CD4-positive, alpha-beta T cell (primary cell): Measurements from ENCODE around the gene NPTN. TPM values are rescaled to one million over a fixed set of nuclear protein-coding genes. Genes with fewer than 3 reads are reported as not detected.

Source experiments
- ATAC-seq: fragments of 200-7000 bp; cut with Tn5 transposase; one replicate; pipeline ENCODE4 v1.10.0; 2022; ENCODE audit warnings: mild to moderate bottlenecking; ENCODE audit not compliant: poor library complexity
- CTCF ChIA-PET: fragments of 350-600 bp; sonication (Branson Sonifier 250); formaldehyde crosslinking; loops from one replicate; lab custom pipeline; 2021; ENCODE audit warnings: antibody characterized with exemption, inconsistent platforms; lab: Charles Lee
- POLR2A ChIA-PET: fragments of 350-600 bp; sonication (Branson Sonifier 250); formaldehyde crosslinking; loops from one replicate; lab custom pipeline; 2021; ENCODE audit warnings: antibody characterized with exemption, inconsistent platforms; lab: Charles Lee
- DNase-seq, 14 experiments: peaks; one replicate each; pipeline ENCODE4 v3.0.0-alpha.2; 2013 to 2020; ENCODE audit warnings: mixed read lengths in 2 of 14
- H3K27ac ChIP-seq, 2 donors: one replicate each; pipeline versions ENCODE4 v1.5.1 to v1.7.0; 2013; ENCODE audit warnings: low read length in 2 of 2, low read depth in 1 of 2, mild to moderate bottlenecking in 1 of 2
- H3K27me3 ChIP-seq, 2 experiments: 1 replicate in 1 of 2; 2 replicates in 1 of 2; pipeline versions ENCODE4 v1.6.1 to v1.7.0; 2013; ENCODE audit warnings: low read length in 2 of 2, control low read depth in 1 of 2, mild to moderate bottlenecking in 1 of 2, moderate library complexity in 1 of 2; ENCODE audit not compliant: insufficient read depth in 2 of 2, control insufficient read depth in 1 of 2
- H3K36me3 ChIP-seq: one replicate; pipeline ENCODE4 v1.6.1; 2013; ENCODE audit warnings: low read length, control low read depth; ENCODE audit not compliant: insufficient read depth
- H3K4me1 ChIP-seq: one replicate; pipeline ENCODE4 v1.6.1; 2013; ENCODE audit warnings: low read length, control low read depth; ENCODE audit not compliant: insufficient read depth
- H3K4me3 ChIP-seq: one replicate; pipeline ENCODE4 v1.5.1; 2013; ENCODE audit warnings: mild to moderate bottlenecking, low read length, moderate library complexity
- H3K9me3 ChIP-seq, 2 experiments: 1 replicate in 1 of 2; 2 replicates in 1 of 2; pipeline versions ENCODE4 v1.6.1 to v1.7.0; 2013; ENCODE audit warnings: low read length in 2 of 2, mild to moderate bottlenecking in 2 of 2, control low read depth in 1 of 2, moderate library complexity in 1 of 2; ENCODE audit not compliant: control insufficient read depth in 1 of 2, insufficient read depth in 1 of 2
- H3K27ac Mint-ChIP-seq: one replicate; pipeline ENCODE4 v1.8.0; 2020; ENCODE audit warnings: mixed read lengths
- H3K27me3 Mint-ChIP-seq: one replicate; pipeline ENCODE4 v1.8.0; 2021; ENCODE audit warnings: mixed read lengths
- H3K36me3 Mint-ChIP-seq: one replicate; pipeline ENCODE4 v1.8.0; 2021; ENCODE audit warnings: low read depth, mixed read lengths
- H3K4me1 Mint-ChIP-seq: one replicate; pipeline ENCODE4 v1.8.0; 2021; ENCODE audit warnings: low read depth, mixed read lengths
- H3K4me3 Mint-ChIP-seq: one replicate; pipeline ENCODE4 v1.8.0; 2020; ENCODE audit warnings: mild to moderate bottlenecking, mixed read lengths
- H3K9me3 Mint-ChIP-seq: one replicate; pipeline ENCODE4 v1.8.0; 2020; ENCODE audit warnings: mixed read lengths
- CTCF ChIP-seq: fragments of 200-600 bp; IDR thresholded peaks from one replicate; pipeline ENCODE4 v1.8.0; 2022; ENCODE audit warnings: antibody characterized with exemption, mild to moderate bottlenecking
- intact Hi-C, 2 experiments: fragments of 100-400 bp; cut with DNase I in 1 of 2; cut with micrococcal nuclease in 1 of 2; formaldehyde crosslinking; loops; one replicate each; pipeline versions ENCODE4 v1.15.1 to v1.9.0; 2023 to 2025; cut with DNase I, micrococcal nuclease
- total RNA-seq, 174 experiments: library from RNA in 2 of 174; stranded (reverse) in 2 of 174; gene quantifications; one replicate each; pipeline ENCODE4 v1.2.3 and lab custom pipeline; 2021 to 2026

NPTN gene
- total RNA-seq, 2 experiments from 2014 or later: 9.3 to 13.5 TPM

DNA sequence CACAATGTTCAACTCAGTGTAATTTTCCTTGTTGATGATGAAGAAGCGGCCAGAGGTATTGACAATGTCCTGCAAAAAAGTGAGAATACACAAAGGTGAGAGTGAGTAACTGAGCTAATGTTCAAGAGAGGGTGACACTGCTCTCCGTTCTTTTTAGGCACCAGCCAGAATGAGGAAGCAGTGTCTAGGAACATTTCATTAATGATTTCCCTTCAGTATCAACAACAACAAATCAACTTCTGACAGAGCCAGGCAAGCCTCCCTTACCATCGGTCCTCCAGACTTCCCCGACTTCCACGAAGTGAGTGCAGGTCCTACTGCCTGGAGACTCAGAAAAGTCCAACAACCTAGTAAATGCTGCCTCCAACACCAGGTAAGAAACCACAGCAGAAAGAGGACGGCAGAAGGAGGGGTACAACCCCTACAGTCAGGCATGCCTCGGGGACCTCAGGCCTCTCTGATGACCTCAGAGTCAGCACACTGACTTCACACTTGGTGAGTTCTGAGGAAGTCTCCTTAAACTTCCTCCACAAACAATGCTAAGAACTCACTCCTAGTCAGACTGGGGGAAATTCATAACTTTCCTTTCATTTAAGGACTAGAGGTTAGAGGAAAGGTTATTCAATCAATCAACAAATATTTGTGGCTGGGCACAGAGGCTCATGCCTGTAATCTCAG, 62.7 kb downstream of the NPTN start:
- Histone ChIP-seq H3K4me1 (no peaks in the 10 kb centered on the region), H3K4me3 (no peak overlapping the region), H3K27me3 (no peaks in the 10 kb centered on the region), H3K9me3 (no peaks in the 10 kb centered on the region), H3K36me3 (peaks cover 74% of the 10 kb centered on the region), H3K27ac (no peak overlapping the region)
- no peaks in the 10 kb centered on the region for H3K9me3 Mint-ChIP-seq
- no peak overlapping the region for H3K4me3 Mint-ChIP-seq
- ChIA-PET POLR2A (no interaction called here), CTCF (no interaction called here)
- TF ChIP-seq CTCF: no peak
- H3K4me1 Mint-ChIP-seq: no peaks in the 10 kb centered on the region
- H3K27ac Mint-ChIP-seq: no peak overlapping the region
- DNase-seq: no peak
- peaks cover 95% of the 10 kb centered on the region for H3K36me3 Mint-ChIP-seq
- H3K27me3 Mint-ChIP-seq: no peaks in the 10 kb centered on the region
- ATAC-seq: no peak
- intact Hi-C loops: no loop called here

- ATAC-seq (no peak), DNase-seq (no peak)
- ChIA-PET POLR2A (no interaction called here), CTCF (no interaction called here)
- no peak for TF ChIP-seq CTCF
- Histone ChIP-seq H3K4me1 (no peaks in the 10 kb centered on the region), H3K36me3 (peaks cover 84% of the 10 kb centered on the region), H3K27ac (no peak overlapping the region), H3K4me3 (no peak overlapping the region), H3K9me3 (no peaks in the 10 kb centered on the region), H3K27me3 (no peaks in the 10 kb centered on the region)
- no peak overlapping the region for H3K4me3 Mint-ChIP-seq
- no peaks in the 10 kb centered on the region for H3K27me3 Mint-ChIP-seq
- no peaks in the 10 kb centered on the region for H3K9me3 Mint-ChIP-seq
- intact Hi-C loops: no loop called here
- no peak overlapping the region for H3K27ac Mint-ChIP-seq
- H3K36me3 Mint-ChIP-seq: peaks cover 93% of the 10 kb centered on the region
- H3K4me1 Mint-ChIP-seq: no peaks in the 10 kb centered on the region
These were observed 63.8 kb downstream of the NPTN start for GRCh38 chr15:73569361-73569760.

DNA sequence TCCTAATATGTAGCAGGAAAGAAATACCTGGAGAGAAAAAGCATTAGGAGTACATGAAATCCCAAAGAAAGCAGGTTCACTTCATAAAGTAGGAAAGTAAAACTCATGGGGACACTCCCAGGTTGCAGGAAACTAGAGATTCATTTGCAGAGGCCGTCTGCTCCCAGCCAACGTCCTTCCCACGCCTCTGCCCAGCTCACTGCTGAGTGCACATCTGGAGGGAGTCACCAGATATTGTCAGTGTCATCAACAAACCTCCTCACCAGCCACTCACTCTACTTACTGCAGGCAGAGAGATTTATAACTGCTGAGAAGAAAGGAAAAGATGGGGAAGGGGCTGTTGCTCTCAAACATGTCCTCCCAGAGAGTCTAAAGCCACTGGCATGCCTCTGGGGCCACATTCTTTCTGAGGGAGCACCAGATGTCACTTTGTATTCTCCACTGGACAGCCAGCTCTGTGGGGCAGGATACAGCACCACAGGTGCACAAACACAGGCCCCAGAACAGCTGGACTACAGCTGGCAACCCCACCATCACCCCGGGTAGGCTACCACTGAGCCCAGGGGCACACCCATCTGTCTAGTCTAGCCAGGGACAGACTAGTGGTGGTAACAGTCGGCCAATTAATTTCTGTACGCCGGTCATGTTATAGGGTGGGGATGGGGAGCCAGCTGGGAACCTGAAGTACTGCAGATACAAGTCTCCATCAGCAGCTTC, 64.5 kb downstream of the NPTN start:
- no peaks in the 10 kb centered on the region for H3K9me3 ChIP-seq
- no peak for TF ChIP-seq CTCF
- no peak overlapping the region for H3K4me3 ChIP-seq
- H3K27ac Mint-ChIP-seq: no peak overlapping the region
- peaks cover 88% of the 10 kb centered on the region for H3K36me3 ChIP-seq
- no peak overlapping the region for H3K27ac ChIP-seq
- POLR2A ChIA-PET: no interaction called here
- H3K27me3 ChIP-seq: no peaks in the 10 kb centered on the region
- DNase-seq (no peak), ATAC-seq (no peak)
- H3K4me1 Mint-ChIP-seq: no peaks in the 10 kb centered on the region
- no peak overlapping the region for H3K4me3 Mint-ChIP-seq
- H3K36me3 Mint-ChIP-seq: peaks cover 93% of the 10 kb centered on the region
- CTCF ChIA-PET: no interaction called here
- no peaks in the 10 kb centered on the region for H3K9me3 Mint-ChIP-seq
- no peaks in the 10 kb centered on the region for H3K27me3 Mint-ChIP-seq
- intact Hi-C loops: no loop called here
- H3K4me1 ChIP-seq: no peaks in the 10 kb centered on the region
